Spleen (tissue), 7 donors: ENCODE measurements around the gene MAP3K5.

Experiments
- CTCF ChIP-seq, 11 experiments: fragments of 200-600 bp in 7 of 11; fragments of 450-650 bp in 4 of 11; sonication (generic) in 4 of 11; IDR thresholded peaks in 8 of 11; conservative IDR thresholded peaks in 3 of 11; 1 replicate in 7 of 11; 2 replicates in 4 of 11; pipeline versions ENCODE4 v1.4.0 to v1.8.0; 2016 to 2021; ENCODE audit warnings: antibody characterized with exemption in 11 of 11, inconsistent platforms in 4 of 11, mild to moderate bottlenecking in 1 of 11
- POLR2A ChIP-seq, 3 donors: fragments of 450-650 bp; IDR thresholded peaks; one replicate each; pipeline ENCODE4 v1.5.1; 2017; ENCODE audit warnings: antibody characterized with exemption in 3 of 3, mild to moderate bottlenecking in 1 of 3
- POLR2AphosphoS5 ChIP-seq, 3 donors: sonication (generic); formaldehyde crosslinking; IDR thresholded peaks; one replicate each; pipeline ENCODE4 v1.5.1; 2017; ENCODE audit warnings: antibody characterized with exemption in 3 of 3
- donor health status: DM: no; HTN: no; CAD: no; lungs with moderate emphysema.
- donor health status: DM: no; HTN: no; CAD: no.
- donor health status: DM: no; HTN: no; CAD: no.

GRCh38 chr6:136544326-136544725, 248.0 kb downstream of the MAP3K5 start:
- TF ChIP-seq POLR2A (IDR thresholded peaks at IDR 0.05) (no peak), POLR2AphosphoS5 (IDR thresholded peaks at IDR 0.05) (no peak), CTCF (IDR thresholded peaks at IDR 0.05 in 8 of 11, conservative IDR thresholded peaks at IDR 0.05 in 3 of 11) (no peak)
